GM18858 (cell line): Measurements from ENCODE around the gene VWCE.

Experiments
- ATAC-seq: cut with Tn5 transposase; IDR thresholded peaks from one replicate; pipeline ENCODE4 v1.9.1; 2021; ENCODE audit not compliant: unreplicated experiment

VWCE gene

DNA sequence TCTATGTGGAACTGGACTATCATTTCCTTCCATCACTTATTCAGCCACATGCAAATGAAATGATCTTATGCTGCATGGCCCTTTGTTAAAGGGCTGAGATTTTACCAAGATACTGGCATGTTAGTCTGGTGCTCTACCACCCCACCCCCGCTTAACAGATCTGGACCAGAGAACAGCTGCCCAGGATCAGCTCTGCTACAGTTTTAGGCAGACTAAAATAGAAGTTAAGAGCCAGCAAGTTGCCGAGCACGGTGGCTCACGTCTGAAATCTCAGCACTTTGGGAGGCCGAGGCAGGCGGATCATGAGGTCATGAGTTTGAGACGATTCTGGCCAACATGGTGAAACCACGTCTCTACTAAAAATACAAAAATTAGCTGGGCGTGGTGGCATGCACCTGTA lies 33.2 kb upstream of the VWCE start:
- ATAC-seq = no peak

DNA sequence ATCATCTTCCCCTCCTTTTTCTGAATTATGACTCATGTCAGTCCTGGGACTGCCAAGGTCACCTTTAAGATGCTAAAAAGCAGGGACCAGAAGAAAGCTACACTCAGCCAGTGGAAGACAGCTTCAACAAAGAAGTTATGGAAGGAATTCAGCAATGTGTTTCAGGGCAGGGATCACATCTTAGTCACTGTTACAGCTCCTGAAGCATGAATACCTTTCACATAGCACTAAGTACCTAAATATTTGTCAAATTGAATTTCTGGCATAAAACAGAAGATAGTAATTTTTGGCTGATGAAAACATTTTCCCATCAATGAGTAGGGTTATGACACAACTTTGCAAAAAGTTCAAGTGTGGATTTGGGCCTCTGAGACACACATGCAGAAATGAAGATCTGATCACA lies 32.6 kb upstream of the VWCE start:
- no peak for ATAC-seq

DNA sequence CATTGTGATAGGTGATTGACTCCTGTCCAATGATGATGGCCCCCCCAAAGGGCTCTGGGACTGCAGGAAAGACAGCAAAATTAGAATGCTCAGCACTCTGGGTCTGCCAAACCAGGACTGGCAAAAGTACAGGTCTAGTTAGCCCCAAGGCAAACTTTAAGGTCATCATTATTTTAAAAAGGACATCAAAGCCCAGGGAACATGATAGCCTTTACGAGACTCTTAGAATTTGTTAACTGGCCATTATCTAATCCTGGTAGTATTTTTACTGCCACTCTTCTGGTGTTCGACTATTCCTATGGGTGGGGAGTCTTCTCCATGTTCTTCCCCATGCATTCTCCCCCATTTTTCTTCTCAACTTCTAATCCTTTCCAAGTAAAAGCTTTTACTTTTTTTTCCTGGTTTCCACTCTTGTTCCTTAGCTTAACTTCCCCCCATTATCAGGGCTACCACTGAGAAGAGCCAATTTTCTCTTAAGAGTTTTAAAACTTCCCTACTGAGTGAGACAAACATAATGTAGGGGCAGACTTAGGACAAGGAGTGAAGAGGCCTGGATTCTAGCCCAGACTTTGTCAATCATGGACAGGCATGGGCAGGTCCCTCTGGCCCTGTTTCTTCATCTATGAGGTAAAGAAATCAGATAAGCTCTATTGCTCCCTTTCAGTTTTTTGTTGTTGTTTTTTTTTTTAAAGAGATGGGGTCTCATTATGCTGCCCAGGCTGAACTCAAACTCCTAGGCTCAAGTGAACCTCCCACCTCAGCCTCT lies 30.7 kb upstream of the VWCE start:
- ATAC-seq = no peak

DNA sequence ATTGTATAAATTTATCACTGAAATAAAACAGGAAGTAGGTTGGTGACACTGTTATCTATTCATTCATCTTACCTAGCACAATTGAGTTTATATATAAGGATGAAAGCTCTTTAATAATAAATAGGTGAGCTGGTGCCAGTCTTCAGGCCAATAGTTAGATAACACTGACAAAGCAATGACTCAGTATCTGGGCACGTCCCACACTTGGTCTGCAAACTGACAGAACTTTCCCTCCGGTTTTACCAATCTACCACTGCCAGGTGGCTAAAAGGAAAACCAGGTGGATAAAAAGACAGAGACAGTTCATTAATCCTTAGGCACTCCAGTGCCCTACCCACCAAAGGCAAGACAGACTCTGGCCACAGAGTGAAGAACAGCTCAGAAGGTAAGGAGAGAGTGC lies 20.1 kb upstream of the VWCE start:
- ATAC-seq = no peak

DNA sequence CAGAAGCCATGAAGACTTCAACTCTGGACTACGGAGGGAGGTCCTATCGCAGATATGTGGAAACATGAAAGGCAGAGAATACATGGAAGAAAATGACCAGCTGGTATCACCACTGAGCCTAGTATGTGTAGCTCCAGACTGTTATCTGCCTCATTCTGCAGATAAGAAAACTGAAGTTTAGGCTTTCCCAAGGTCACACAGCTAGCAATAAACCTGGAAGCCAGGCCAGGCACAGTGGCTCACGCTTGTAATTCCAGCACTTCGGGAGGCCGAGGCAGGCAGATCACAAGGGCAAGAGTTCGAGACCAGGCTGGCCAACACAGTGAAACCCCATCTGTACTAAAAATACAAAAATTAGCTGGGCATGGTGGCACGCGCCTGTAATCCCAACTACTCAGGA lies 15.6 kb upstream of the VWCE start:
- ATAC-seq = no peak

DNA sequence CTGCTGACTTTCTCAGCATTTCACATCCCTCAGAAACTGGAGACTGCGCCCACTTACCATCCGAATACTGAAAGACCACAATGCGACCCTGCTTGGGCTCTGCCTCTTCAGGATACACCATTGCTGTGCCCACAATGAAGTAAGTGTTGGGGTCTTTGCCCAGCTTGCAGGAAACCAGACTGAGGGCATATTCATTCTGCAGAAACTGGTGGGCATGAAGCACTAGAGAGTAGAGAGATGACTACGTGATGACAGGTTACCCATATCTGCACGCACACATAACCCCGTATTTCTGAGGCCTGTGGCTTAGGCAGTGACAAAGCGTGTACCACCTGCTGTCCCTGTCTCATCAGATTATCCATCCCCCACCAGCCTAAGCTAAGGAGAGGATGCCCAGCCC lies 14.6 kb upstream of the VWCE start:
- no peak for ATAC-seq

DNA sequence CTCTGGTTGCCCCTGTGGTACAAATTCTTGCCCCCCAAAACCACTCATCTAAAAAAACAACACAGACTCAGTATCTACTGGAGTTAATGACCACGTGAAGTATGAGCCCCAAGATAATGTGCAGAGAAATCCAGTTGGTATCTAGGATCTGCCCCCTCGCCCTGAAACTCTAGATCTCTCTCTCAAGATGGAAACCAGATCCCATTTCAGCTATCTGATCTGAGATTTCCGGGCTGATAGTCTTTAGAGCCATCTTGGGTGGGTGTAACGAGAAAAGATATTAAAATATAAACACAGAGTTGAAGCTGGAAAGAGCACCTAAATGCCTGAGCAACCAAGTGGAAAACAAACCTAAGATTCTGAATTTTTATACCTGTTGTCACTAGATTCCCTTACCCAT lies 14.0 kb upstream of the VWCE start:
- no peak for ATAC-seq

DNA sequence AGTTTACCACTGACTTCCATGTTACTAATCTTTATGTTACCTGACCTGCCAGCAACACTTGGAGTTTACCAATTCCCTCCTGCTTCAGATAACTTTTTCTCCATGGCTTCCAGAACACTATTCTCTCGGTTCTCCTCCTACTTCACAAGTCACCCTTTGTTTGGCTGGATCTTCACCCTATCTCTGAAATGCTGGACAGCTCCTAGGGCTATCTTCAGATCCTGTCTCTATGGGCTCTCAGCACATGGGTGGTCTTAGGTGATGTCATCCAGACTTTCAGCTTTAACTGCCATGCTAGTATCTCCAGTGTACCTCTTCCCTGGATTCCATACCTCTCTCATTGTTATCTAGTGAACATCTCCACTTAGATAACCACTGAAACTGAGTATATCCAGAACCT lies 12.2 kb upstream of the VWCE start:
- ATAC-seq = no peak

DNA sequence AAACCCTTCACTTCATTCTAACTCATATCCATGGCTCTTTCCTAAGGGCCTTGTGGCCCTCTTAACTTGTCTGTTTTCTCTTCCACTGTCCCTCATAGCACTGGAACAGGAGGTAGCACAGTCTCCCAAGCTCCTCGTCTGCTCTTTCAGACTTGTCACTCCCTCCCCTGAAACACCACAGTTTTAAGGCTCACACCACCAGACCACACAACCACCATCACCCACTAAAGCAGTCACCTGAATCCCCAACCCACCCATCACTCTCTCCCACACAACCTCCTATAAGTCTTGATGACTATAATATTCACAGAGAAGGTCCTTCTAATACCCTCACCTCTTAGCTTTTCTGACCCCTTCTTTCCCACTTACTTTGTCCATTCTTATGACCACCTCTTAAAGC lies 11.1 kb upstream of the VWCE start:
- ATAC-seq = no peak

DNA sequence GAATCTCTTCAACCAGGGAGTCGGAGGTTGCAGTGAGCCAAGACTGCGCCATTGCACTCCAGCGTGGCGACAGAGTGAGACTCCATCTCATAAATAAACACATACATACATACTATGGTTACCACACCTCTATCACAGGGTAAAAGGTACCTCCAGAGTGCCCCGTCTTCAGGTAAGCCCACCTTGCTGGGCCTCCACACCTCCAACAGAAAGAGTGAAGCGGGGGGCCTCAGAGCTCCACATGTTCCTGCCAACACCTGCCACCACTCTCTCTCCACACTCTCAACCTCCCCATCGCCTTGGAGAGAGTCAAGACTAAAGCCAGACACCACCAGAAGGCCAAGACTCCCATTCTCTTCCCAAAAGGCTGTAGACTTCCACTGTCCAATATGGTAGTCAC lies 10.3 kb upstream of the VWCE start:
- no peak for ATAC-seq

DNA sequence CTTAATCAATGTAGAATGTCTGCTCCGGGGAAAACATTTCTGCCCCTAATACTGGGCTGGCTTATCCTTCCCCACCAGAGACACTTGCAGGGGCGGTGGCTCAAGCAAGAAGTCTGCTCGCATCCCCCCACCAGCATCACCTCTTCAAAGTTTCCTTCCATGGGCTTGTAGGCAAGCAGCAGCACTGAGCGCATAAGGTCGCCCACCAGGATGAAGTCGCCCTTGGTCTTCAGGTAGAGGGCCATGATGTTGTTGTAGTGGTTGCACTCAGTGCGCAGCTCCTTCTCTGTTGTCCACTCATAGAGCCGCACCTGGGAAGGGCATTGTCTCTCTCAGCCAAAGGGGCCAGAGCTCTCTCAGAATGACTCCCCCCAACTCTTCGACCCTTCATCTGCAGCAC lies 8.6 kb upstream of the VWCE start:
- ATAC-seq = no peak

DNA sequence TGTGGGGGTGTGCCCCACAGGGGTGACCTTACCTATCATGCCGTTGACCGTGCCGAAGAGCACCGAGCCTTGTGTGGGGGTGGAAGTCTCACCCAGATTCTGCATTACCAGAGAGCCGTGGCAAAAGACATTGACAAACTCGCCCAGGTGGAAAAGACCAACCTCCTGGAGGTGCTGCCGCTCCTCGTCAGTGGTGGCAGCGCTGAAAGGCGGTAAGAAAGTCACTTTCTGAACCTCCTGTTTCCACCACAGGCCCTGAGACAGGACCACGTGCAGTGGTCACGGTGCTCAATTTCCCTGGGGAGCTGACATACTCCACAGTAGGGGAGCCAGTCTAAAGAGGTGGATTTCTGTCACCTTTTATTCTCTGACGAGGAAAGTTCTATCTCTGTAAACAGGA lies 7.4 kb upstream of the VWCE start:
- no peak for ATAC-seq

DNA sequence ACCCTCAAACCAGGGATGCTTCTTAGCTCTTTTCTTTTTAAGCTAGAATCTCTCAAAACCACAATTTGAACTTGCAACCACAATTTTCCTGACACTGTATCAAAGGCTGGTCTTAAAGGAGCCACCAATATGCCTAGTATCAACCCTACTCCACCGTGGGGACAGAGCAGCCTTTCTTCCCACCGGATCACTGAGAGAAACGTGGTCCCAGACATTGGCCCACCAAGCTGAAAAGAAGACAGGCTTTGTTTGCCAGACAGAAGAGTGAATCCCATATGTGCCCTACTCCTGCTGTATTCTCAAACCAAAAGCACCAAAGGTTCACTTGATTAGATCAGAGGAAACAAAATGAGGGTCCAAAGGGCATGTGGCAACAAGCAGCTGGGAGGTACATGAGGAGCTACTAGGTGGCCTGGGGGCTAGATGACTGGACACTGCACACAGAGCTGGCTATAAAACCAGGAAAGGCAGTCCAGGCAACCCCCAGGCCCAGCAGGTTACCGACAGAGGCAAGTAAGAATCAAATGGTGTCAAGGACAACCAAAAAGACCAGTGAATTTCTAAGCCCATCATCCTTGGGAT lies 3.6 kb upstream of the VWCE start:
- ATAC-seq = no peak

DNA sequence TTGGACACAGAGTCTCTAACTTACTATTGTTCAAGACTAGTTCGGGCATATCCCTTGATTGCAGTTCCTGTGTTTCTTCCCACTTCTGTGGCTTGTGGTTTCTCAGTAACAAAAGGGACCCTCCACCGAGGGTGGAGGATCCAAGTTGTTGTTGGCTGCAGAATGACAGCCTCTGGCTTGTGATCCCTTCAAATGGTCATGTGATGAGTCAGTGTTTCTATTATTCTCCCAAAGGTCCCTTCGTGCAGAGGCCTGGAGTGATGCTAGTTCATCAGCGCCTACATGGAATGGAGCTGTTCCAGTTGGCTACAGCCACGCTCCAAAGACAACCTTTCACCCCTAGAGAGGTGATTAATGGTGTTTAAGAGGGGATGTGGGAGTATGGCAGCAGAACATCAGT lies 2.6 kb upstream of the VWCE start:
- ATAC-seq = no peak

DNA sequence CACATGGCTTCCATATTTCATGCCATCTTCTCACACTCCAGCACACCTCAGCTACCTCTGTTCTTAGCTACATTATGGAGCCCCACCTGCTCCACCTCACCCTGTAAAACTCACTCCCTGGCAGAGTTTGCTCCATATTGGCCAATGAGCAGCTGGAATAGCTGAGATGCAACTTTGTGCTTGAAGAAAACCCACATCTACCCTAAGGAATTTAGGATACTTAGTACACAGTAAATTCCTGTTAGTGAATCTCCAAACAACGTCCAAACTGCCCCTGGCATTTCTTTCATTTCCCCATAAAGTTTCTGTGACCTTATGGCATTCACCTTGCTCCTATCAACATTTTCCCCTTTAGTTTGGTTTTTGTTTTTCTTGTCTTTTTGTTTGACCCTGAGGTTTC lies 2.2 kb upstream of the VWCE start:
- ATAC-seq = no peak

DNA sequence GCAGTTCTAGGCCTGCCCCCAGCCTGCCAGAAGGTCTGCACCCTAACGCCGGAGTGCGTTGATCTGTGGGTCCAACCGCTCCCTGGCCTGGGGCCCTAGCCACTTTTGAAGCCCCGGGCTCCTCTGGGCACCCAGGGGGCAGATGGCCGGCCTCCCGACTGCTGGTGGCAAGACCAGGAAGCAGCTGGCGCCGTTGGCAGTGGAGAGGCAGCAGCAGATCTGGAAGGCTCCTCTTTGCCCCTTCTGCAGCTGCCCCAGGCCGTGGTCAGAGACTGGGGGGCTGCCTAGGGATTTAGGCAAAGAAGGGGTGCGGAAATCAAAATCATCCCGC lies 445 bp upstream of the VWCE start:
- no peak for ATAC-seq

DNA sequence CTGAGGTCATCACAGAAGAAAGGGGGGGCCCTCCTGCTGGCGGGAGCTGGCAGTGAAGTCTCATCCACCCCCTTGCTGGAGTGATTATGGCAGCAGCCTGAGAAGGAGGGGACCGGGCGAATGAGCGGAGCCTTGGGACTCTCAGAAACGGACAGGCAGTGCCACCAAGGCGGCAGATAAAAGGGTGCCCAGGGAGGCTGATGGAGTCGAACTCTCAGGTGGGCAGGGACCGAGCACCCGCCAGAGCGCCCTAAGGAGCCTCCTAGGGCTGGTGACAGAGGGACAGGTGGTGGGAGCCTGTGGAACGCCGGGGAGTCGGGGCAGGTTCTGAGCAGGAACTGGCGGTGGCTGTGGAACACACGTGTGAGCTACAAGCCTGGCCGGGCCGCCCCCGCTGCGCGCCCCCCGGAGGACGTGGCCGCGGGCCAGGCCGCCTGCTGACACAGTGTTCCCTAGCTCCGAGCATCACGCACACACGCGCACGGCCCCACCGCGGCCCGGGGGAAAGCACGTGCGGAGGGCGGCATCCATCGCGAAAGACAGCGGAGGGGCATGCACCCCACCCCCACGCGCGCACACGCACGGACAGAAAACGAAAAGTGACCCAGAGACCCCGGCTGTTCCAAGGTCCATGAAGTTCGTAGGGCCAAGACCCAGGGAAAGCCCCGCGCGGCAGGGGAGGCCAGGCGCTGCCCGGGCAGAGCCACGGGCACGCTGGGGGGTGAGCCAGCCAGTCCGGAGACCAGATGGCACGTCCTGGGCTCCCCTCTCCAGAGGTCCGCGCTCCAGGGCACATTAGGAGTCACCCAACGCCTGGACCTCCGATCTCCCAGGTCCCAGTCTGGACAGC lies 1.0 kb downstream of the VWCE start:
- no peak for ATAC-seq

DNA sequence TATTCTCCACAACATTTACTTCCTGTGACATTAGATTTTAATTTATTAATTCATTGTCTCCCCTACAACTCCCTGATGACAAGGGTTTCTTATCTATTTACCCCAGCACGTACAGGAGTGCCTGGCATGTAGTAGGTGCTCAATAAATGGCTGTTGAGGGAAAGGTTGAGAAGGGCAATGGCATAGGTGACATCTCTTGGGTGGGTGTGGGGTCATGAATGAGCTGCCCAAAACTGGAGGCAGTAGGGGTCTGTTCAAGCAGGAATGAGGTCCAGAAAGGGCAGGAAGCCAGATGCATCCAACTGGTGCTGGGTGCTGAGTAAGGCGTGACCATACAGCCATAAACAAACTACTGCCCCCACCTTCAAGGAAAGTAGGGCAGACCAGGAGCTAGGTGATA lies 2.8 kb downstream of the VWCE start:
- no peak for ATAC-seq

DNA sequence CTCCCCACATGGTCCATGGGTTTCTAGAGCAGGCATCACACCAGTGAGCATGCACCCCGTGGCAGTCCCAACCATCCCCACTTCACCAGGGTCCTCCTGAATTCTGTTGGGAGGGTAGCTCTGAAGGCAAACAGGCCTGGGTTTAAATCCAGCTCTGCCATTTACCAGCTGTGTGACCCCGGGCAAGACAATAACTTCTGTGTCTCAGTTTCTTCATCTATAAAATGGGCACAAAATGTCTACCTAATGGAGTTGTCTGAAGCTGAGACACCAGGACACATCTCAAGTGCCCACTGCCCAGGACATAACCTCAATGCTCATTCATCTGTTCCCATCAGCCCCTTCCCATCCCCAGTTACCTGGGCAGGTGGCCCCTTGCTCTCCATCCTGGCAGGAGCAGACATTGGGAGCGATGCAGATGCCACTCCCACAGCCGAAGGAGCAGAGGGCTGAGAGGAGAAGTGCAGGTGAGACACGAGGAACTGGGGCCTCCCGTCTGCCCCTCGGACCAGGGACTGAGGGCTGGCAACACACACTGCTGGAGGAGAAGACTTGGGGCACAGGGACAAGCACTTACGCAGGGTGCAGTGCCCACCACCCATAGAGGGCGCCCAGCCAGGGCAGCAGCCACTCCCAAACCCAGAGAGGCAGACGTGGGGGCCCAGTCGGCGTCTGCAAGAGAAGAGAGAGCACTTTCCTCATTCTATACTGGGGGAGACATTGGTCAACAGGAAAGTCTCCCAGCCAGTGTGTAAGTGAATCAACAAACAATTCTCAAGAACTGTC lies 4.0 kb downstream of the VWCE start:
- no peak for ATAC-seq

DNA sequence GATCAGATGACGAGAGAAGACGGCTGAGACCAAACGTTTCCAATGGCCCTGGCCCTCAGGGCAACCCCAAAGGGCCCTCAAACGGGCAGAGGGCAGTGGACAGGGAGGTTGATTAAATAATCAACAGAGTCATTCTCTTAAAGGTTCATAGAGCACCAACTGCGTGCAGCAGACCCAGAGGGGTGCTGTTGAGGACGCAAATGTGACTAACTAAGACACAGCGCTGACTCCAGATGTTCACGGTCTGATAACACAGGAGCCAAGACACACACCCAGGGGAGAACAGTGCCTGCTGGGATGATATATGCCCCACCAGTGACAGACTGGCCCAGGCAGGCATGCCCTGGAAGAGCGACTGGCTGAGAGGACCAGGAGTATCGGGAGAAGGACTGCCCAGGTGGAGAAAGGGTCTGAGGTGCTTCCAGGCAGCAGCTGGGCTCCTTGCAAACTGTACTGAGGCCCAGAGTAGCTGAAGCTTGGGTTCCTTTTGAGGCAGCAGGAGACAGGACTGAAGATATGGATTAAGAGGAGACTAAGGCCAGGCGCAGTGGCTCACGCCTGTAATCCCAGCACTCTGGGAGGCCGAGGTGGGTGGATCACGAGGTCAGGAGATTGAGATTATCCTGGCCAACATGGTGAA lies 7.7 kb downstream of the VWCE start:
- ATAC-seq = no peak

DNA sequence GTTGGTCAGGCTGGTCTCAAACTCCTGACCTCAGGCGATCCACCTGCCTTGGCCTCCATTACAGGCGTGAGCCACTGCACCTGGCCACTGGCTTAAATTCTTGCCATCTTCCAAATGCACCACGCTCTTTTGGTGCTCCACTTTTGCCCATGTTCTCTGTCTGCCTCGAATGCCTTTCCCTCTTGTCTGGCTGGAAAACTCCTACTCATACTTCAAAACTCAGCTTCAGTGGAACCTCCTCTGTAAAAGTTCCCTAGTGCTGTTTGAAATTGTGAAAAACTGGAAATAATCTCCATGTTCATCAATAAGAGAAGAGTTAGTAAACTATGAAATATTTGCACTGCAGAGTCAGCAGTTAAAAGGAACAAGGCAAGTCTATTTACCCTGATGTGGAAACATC lies 11.5 kb downstream of the VWCE start:
- no peak for ATAC-seq
